SK-N-SH (cell line): ENCODE data around the gene SUCLG2. TPM values are rescaled to one million over a fixed set of nuclear protein-coding genes. Genes with fewer than 3 reads are reported as not detected.

ENCODE experiments used
- CTCF ChIA-PET: fragments of 300-600, 350-600 bp; formaldehyde crosslinking; extraction: SDS; loops from one replicate; lab custom pipeline; 2021; lab: Yijun Ruan, JAX
- POLR2A ChIA-PET: fragments of 350-600 bp; sonication (Branson Sonifier 250); formaldehyde crosslinking; extraction: SDS; loops from one replicate; lab custom pipeline; 2020; ENCODE audit warnings: antibody characterized with exemption, inconsistent platforms; lab: Yijun Ruan, JAX
- DNase-seq: peaks from one replicate; pipeline ENCODE4 v3.0.0; 2012
- H2AFZ ChIP-seq: fragments of 200-600 bp; sonication (generic); 2 replicates; pipeline ENCODE4 v1.8.1; 2016; ENCODE audit warnings: antibody characterized with exemption, mild to moderate bottlenecking, low read depth
- H3F3A ChIP-seq: fragments of 200-600 bp; sonication (generic); replicated peaks from 2 replicates; pipeline ENCODE3; 2016; ENCODE audit warnings: antibody characterized with exemption, mild to moderate bottlenecking; ENCODE audit not compliant: insufficient read depth
- H3K27ac ChIP-seq, 2 experiments: fragments of 200-500 bp in 1 of 2; fragments of 200-600 bp in 1 of 2; sonication (Bioruptor generic) in 1 of 2; sonication (generic), shearing (Covaris generic) in 1 of 2; 2 replicates each; pipeline versions ENCODE4 v1.5.1 to v1.6.1; 2014 to 2016; ENCODE audit warnings: low read depth in 2 of 2, inconsistent platforms in 1 of 2, low read length in 1 of 2, mild to moderate bottlenecking in 1 of 2, mixed read lengths in 1 of 2
- H3K27me3 ChIP-seq: fragments of 200-600 bp; sonication (generic), shearing (Covaris generic); 2 replicates; pipeline ENCODE4 v1.6.1; 2016; ENCODE audit warnings: mixed run types; ENCODE audit not compliant: insufficient read depth
- H3K36me3 ChIP-seq, 2 experiments: fragments of 200-500 bp in 1 of 2; fragments of 200-600 bp in 1 of 2; sonication (Bioruptor generic) in 1 of 2; sonication (generic) in 1 of 2; replicated peaks in 1 of 2; 2 replicates each; pipeline versions ENCODE3 to v1.5.1; 2014 to 2016; ENCODE audit warnings: low read length in 1 of 2, mild to moderate bottlenecking in 1 of 2; ENCODE audit not compliant: insufficient read depth in 2 of 2, control insufficient read depth in 1 of 2
- H3K4me1 ChIP-seq, 2 experiments: fragments of 200-500 bp in 1 of 2; fragments of 200-600 bp in 1 of 2; sonication (Bioruptor generic) in 1 of 2; sonication (generic), shearing (Covaris generic) in 1 of 2; 2 replicates each; pipeline versions ENCODE4 v1.5.1 to v1.6.1; 2014 to 2016; ENCODE audit warnings: low read depth in 1 of 2, low read length in 1 of 2, mixed run types in 1 of 2; ENCODE audit not compliant: insufficient read depth in 2 of 2, control insufficient read depth in 1 of 2
- H3K4me2 ChIP-seq: fragments of 200-600 bp; sonication (generic), shearing (Covaris generic); 2 replicates; pipeline ENCODE4 v1.6.1; 2017; ENCODE audit warnings: mixed run types
- H3K4me3 ChIP-seq, 2 experiments: fragments of 200-500 bp in 1 of 2; fragments of 200-600 bp in 1 of 2; sonication (Bioruptor generic) in 1 of 2; sonication (generic), shearing (Covaris generic) in 1 of 2; 2 replicates each; pipeline versions ENCODE4 v1.5.1 to v1.8.1; 2014 to 2016; ENCODE audit warnings: low read depth in 2 of 2, inconsistent platforms in 1 of 2, low read length in 1 of 2, mild to moderate bottlenecking in 1 of 2, mixed read lengths in 1 of 2, moderate library complexity in 1 of 2
- H3K79me2 ChIP-seq: fragments of 200-600 bp; sonication (generic); 2 replicates; pipeline ENCODE4 v1.8.1; 2017; ENCODE audit warnings: mild to moderate bottlenecking; ENCODE audit not compliant: insufficient read depth
- H3K9ac ChIP-seq: fragments of 200-600 bp; sonication (generic); 2 replicates; pipeline ENCODE4 v1.6.1; 2017; ENCODE audit warnings: mixed run types
- H3K9me2 ChIP-seq: fragments of 200-600 bp; sonication (generic); 2 replicates; pipeline ENCODE4 v1.6.1; 2017; ENCODE audit warnings: mixed run types
- H3K9me3 ChIP-seq: fragments of 200-600 bp; sonication (generic); 2 replicates; pipeline ENCODE4 v1.6.1; 2017; ENCODE audit warnings: mixed run types, mild to moderate bottlenecking, moderate library complexity
- H4K20me1 ChIP-seq: fragments of 200-600 bp; sonication (generic); 2 replicates; pipeline ENCODE4 v1.6.1; 2017; ENCODE audit warnings: mild to moderate bottlenecking, mixed run types; ENCODE audit not compliant: insufficient read depth
- CHD2 ChIP-seq: fragments of 150-350 bp; IDR thresholded peaks from 2 replicates; pipeline ENCODE4 v1.6.1; 2018; ENCODE audit warnings: low read length; ENCODE audit not compliant: partially characterized antibody
- EP300 ChIP-seq, 2 experiments: IDR thresholded peaks; 2 replicates each; pipeline versions ENCODE4 v1.4.0 to v1.6.1; 2012; ENCODE audit warnings: borderline replicate concordance in 1 of 2, low read depth in 1 of 2, low read length in 1 of 2
- FOXM1 ChIP-seq: IDR thresholded peaks from 2 replicates; pipeline ENCODE4 v1.4.0; 2012; ENCODE audit warnings: low read depth, mild to moderate bottlenecking
- GABPA ChIP-seq: IDR thresholded peaks from 2 replicates; pipeline ENCODE4 v1.4.0; 2012; ENCODE audit warnings: low read depth, mild to moderate bottlenecking
- IRF3 ChIP-seq: fragments of 150-350 bp; IDR thresholded peaks from 2 replicates; pipeline ENCODE4 v1.6.1; 2016; ENCODE audit warnings: mild to moderate bottlenecking, low read depth, low read length
- JUND ChIP-seq: IDR thresholded peaks from 2 replicates; pipeline ENCODE4 v1.4.0; 2012
- PBX3 ChIP-seq: IDR thresholded peaks from 2 replicates; pipeline ENCODE4; 2012
- RFX5 ChIP-seq: IDR thresholded peaks from 2 replicates; pipeline ENCODE4 v1.6.1; 2012; ENCODE audit warnings: mild to moderate bottlenecking, improper control_type of control experiment, low read length
- RXRA ChIP-seq: IDR thresholded peaks from 2 replicates; pipeline ENCODE4 v1.4.0; 2012; ENCODE audit warnings: low read depth, mild to moderate bottlenecking, borderline replicate concordance
- SIN3A ChIP-seq: IDR thresholded peaks from 2 replicates; pipeline ENCODE4 v1.6.1; 2012; ENCODE audit warnings: low read depth, mild to moderate bottlenecking, low read length, moderate library complexity, borderline replicate concordance
- WGBS: methylation state at CpG from one replicate; pipeline ENCODE4 v1.1.6; 2017; ENCODE audit warnings: low lambda C conversion rate; 5-methylcytosine and 5-hydroxymethylcytosine counted together
- polyA plus RNA-seq, 3 experiments: library from polyadenylated mRNA; depleted of rRNA; stranded (reverse); fragments of >200 nt; gene quantifications; 2 replicates each; pipeline ENCODE4 v1.2.3, GENCODE V29; 2012
- TF ChIP-seq, protein P1 (sequence below): IDR thresholded peaks from 2 replicates; pipeline ENCODE4 v1.4.0; 2012; ENCODE audit warnings: low read depth
- TF ChIP-seq, protein P2 (sequence below): IDR thresholded peaks from 2 replicates; pipeline ENCODE4 v1.4.0; 2012; ENCODE audit warnings: low read depth, borderline replicate concordance

The SUCLG2 gene
- polyA plus RNA-seq, 1 of the 3 experiments (the other 2 are of a cell fraction): 20.2 TPM

- 86% methylated on average over 8 of the region's 8 CpGs for WGBS
- H3K36me3 ChIP-seq: no peaks in the 10 kb centered on the region
- no peak overlapping the region for H3K9ac ChIP-seq
- no peak overlapping the region for H2AFZ ChIP-seq
- no peak overlapping the region; the same call in 1 of the 2 replicates for H3K4me2 ChIP-seq
- DNase-seq: no peak
- no peaks in the 10 kb centered on the region for H3K79me2 ChIP-seq
- CTCF ChIA-PET: no interaction called here
- TF ChIP-seq RFX5 (no peak), FOXM1 (no peak)
- TF ChIP-seq, protein P1, sequence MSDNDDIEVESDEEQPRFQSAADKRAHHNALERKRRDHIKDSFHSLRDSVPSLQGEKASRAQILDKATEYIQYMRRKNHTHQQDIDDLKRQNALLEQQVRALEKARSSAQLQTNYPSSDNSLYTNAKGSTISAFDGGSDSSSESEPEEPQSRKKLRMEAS: no peak
- TF ChIP-seq, all 33 proteins: peak for 0
- Histone ChIP-seq H3K9me3 (no peaks in the 10 kb centered on the region), H3F3A (no peaks in the 10 kb centered on the region), H4K20me1 (no peaks in the 10 kb centered on the region), H3K27ac (no peak overlapping the region), H3K27me3 (no peaks in the 10 kb centered on the region), H3K4me3 (no peak overlapping the region), H3K4me1 (no peaks in the 10 kb centered on the region), H3K9me2 (no peaks in the 10 kb centered on the region)
- POLR2A ChIA-PET: no interaction called here
Measured at GRCh38 chr3:67686069-67686468, 31.7 kb upstream of the SUCLG2 start.

DNA sequence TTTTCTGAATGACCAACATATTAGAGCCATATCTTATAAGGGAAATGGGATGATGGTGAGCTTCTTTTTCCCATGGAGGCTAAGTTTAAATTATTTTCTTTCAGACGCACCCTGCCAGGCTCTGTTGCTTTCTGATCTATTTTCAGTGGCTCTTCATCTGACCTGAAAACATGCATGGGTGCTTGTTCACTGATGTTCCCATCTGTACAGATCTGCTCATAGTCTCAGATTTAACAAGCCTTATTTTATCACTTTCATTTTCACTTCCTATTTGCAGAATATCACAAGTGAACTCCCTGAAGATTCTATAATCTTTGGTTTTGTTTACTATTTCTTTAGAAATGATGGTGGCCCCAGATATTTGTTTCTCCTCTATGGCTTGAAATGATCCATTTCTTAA lies 31.1 kb upstream of the SUCLG2 start:
- ChIA-PET POLR2A (no interaction called here), CTCF (no interaction called here)
- no peak for DNase-seq
- H3K4me2 ChIP-seq: no peak overlapping the region; the same call in 1 of the 2 replicates
- no peak overlapping the region for H3K4me3 ChIP-seq
- no peak overlapping the region for H3K9ac ChIP-seq
- H3K9me2 ChIP-seq: no peaks in the 10 kb centered on the region
- no peaks in the 10 kb centered on the region for H3F3A ChIP-seq
- H2AFZ ChIP-seq: no peak overlapping the region
- no peaks in the 10 kb centered on the region for H3K36me3 ChIP-seq
- no peaks in the 10 kb centered on the region for H4K20me1 ChIP-seq
- no peaks in the 10 kb centered on the region for H3K9me3 ChIP-seq
- no peak for TF ChIP-seq RFX5
- no peak for TF ChIP-seq EP300 (IDR thresholded peaks at IDR 0.05; ENCODE audit: borderline replicate concordance in 1 of 2, low read depth in 1 of 2, low read length in 1 of 2)
- TF ChIP-seq, protein P2, sequence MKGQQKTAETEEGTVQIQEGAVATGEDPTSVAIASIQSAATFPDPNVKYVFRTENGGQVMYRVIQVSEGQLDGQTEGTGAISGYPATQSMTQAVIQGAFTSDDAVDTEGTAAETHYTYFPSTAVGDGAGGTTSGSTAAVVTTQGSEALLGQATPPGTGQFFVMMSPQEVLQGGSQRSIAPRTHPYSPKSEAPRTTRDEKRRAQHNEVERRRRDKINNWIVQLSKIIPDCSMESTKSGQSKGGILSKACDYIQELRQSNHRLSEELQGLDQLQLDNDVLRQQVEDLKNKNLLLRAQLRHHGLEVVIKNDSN: no peak
- TF ChIP-seq, protein P1: no peak
- TF ChIP-seq RXRA: no peak
- no peak for TF ChIP-seq GABPA
- TF ChIP-seq SIN3A: no peak
- TF ChIP-seq JUND: no peak
- TF ChIP-seq CHD2: no peak
- 100% methylated on average over 1 of the region's 1 CpG for WGBS
- no peak overlapping the region for H3K27ac ChIP-seq
- H3K79me2 ChIP-seq: no peaks in the 10 kb centered on the region
- H3K4me1 ChIP-seq: no peaks in the 10 kb centered on the region
- H3K27me3 ChIP-seq: no peaks in the 10 kb centered on the region

DNA sequence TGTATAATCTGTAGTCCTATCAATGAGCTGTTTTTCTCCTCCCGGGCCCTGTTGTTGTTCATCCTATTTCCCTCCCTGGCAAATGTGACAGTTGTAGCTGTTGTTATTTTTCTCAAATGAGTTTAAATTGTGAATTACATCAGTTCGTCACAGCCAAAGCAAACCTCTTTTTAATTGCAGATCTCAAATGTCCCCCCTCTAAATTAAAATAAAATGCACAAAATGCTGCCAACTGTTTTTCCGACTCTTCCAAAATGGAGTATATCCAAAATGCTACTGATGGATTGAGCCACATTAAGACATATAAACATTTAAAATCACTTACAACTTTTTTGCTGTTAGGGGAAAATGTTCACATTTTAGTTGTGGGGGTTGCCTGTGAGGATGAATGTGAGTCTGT lies 29.8 kb upstream of the SUCLG2 start:
- Histone ChIP-seq H3K4me1 (no peaks in the 10 kb centered on the region), H3K9me2 (no peaks in the 10 kb centered on the region), H3K4me3 (no peak overlapping the region), H3K27ac (no peak overlapping the region), H3K36me3 (no peaks in the 10 kb centered on the region), H3K79me2 (no peaks in the 10 kb centered on the region), H3K9ac (no peak overlapping the region), H2AFZ (no peak overlapping the region), H3K4me2 (no peak overlapping the region), H3F3A (no peaks in the 10 kb centered on the region), H4K20me1 (no peaks in the 10 kb centered on the region), H3K9me3 (no peaks in the 10 kb centered on the region), H3K27me3 (no peaks in the 10 kb centered on the region)
- WGBS: 86% methylated on average over 3 of the region's 3 CpGs
- ChIA-PET CTCF (interaction anchor here (0.8 kb wide), 1 partner anchor 9 kb away, joined by 3 read pairs; no protein-coding TSS in a partner anchor), POLR2A (no interaction called here)
- DNase-seq: no peak
- no peak for TF ChIP-seq SIN3A
- no peak for TF ChIP-seq PBX3
- TF ChIP-seq IRF3: no peak
